GM18907 (cell line): ENCODE measurements around the gene ALOX15.
"Not testable (repeated sequence)": the region's sequence is repeated elsewhere in the genome, so short reads cannot be mapped to it uniquely, and the experiment has no call there.

ENCODE experiments used
- ATAC-seq: cut with Tn5 transposase; IDR thresholded peaks from one replicate; pipeline ENCODE4 v1.9.1; 2021; ENCODE audit warnings: mild to moderate bottlenecking, moderate library complexity; ENCODE audit not compliant: unreplicated experiment

The ALOX15 gene, protein sequence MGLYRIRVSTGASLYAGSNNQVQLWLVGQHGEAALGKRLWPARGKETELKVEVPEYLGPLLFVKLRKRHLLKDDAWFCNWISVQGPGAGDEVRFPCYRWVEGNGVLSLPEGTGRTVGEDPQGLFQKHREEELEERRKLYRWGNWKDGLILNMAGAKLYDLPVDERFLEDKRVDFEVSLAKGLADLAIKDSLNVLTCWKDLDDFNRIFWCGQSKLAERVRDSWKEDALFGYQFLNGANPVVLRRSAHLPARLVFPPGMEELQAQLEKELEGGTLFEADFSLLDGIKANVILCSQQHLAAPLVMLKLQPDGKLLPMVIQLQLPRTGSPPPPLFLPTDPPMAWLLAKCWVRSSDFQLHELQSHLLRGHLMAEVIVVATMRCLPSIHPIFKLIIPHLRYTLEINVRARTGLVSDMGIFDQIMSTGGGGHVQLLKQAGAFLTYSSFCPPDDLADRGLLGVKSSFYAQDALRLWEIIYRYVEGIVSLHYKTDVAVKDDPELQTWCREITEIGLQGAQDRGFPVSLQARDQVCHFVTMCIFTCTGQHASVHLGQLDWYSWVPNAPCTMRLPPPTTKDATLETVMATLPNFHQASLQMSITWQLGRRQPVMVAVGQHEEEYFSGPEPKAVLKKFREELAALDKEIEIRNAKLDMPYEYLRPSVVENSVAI

DNA sequence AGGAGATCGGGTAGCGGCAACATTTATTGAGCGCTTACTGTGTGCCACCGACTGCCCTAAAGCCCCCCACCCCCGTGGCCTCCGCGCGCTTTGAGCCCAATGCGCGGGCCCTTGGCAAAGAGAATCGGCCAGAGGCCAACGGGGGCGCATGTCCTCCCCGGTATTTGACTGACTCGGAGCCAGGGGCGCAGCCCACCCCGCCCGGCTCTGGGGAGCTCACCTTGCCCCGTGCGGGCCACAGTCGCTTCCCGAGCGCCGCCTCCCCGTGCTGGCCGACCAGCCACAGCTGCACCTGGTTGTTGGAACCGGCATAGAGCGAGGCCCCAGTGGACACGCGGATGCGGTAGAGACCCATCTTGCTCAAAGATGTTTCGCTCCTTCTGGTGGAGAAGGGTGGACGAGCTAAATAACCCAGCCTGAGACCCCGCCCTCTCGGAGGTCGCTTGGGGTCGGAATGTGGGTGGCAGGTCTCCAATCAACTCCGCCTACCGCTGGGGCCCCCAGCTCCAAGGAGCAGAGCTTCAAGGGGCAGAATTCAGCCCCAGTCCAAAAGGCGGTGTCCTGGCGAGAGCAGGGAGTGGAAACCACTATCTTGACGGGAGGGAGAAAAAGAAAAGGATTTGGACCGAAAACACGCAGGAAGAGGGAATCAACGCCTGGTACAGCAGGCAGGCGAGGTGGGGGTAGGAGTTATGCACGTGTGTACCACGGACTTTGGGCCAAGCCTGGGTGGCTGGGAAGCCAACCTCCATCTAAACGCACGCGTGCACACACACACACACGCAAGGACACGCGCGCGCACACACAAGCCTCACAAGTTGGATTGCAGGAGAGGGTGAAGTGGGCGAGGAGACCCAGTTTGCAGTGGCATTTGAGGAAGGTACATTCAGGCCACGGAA, at the start of gene ALOX15:
Gene ALOX15 (minus strand): TSS at position 382 of the 899 bp plus-strand sequence. CDS start 27 bp downstream, at position 355.
- no peak for ATAC-seq

DNA sequence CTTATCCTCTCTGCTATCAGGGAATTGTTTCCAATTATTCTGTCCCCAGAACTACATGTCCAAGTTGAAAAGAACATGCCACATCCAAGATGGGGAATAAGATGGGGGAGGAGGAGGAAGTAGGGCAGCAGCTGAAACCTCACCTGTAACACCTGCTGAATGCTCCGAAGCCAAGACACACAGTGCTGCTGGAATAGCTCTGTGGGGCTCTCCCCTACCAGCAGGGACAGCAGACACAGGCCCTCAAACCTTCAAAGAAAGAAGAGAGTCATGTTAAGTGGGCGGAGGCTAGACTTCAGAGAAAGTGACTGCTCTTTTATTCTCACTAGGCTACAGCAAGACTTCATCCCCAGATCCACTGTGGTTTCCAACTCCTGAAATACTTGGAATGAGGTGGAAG, 49.3 kb upstream of the ALOX15 start:
- no peak for ATAC-seq

DNA sequence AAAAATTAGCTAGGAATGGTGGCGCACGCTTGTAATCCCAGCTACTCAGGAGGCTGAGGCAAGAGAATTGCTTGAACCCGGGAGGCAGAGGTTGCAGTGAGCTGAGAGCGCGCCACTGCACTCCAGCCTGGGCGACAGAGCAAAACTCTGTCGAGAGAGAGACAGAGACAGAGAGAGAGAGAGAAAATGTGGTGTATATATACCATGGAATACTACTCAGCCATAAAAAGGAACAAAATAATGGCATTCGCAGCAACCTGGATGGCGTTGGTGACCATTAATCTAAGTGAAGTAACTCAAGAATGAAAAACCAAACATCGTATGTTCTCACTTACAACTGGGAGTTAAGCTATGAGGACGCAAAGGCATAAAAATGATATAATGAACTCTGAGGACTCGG, 48.4 kb upstream of the ALOX15 start:
- ATAC-seq = not testable (repeated sequence)

DNA sequence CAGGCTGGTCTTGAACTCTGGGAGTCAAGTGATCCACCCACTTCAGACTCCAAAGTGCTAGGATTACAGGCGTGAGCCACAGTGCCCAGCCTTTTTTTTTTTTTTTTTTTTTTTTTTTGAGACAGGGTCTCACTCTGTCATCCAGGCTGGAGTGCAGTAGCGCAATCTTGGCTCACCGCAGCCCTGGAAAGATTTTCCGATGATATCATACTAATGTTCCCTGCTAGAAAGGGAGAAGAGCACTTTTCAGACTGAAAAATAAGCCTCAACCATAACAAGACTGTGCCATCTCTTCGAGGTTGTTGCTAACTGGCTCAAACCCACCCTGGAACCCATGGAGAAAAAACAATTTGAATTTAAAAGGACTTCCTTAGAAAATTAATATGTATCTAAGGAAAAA, 42.3 kb upstream of the ALOX15 start:
- ATAC-seq = not testable (repeated sequence)

DNA sequence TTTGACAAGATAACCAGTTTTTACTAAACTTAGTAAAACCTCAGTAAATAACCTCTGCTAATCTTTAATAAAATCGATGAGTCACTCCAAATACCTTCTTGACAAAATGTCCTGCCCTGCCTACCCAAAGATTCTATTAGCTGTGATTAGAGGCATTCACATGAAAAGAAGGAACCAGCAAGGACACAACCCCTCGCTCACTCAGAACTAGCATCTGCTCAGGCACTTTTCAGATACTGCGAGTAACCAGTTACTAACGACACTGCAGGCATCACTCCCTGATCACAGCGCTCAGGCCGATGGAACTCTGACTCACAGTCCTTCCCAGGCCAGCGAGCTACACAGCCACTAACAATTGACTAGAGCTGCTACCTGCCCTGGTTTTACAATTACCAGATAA, 38.2 kb upstream of the ALOX15 start:
- ATAC-seq = no peak

DNA sequence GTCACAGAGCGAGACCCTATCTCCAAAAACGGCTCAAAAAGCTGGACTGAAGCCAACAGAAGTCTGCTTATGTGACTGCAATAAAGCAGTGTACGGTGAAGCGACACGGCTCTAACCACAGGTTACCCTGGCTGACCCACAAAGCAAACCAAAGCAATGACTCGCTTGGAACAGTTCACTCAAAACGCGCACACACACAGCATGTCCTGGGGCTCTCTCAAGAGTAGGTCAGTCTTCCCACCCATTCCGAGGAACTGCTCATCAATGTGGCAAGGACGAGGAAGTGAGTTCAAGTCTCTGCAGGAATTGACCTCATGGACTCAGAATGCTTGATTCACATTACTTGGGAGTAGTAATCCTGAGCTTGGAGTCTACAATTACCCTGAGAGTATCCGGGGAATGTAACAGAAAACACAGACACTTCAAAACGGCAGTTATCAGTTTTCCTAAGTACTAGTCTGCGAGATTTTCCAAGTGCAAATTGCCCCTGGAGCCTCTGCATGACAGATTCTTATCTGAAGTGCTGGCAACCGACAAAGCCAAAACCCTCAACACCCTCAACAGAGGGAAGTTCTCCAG, 37.1 kb upstream of the ALOX15 start:
- no peak for ATAC-seq

DNA sequence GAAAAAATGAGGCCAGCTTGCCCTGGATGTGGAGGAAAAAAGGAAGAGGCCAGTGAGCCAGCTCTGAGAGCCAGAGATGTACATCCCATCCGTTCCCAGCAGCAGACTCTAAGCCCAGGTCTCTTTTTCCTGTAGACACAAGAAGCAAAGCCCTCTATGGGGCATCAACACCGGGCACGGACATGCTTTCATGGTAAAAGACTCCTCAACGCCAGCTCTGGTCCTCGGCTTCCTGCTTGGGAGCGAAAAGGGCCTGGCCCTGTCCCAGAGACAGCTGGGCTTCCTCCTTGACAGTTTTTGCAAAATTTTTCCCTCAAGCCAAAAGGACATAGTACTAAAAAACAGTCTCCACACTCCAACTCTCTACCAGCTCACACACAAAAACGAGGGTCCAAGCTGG, 35.3 kb upstream of the ALOX15 start:
- ATAC-seq = no peak

DNA sequence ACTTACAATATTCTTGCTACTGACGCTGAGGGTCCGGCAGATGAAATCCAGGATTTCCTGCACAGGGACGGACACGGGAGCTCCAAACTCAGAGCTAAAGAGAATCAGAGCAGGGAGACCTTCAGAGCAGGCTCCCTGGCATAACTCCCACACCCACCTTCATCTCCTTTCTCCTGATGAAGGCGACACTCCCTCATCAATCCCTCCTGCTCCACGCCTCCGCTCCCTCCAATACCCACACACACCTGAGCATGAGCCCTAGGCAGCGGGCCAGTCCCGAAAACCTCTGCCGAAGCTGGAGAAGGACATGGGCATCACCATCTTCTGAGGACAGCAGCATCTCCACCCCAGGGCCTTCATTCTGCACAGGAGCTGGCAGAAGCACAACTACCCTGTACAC, 34.3 kb upstream of the ALOX15 start:
- ATAC-seq = no peak

DNA sequence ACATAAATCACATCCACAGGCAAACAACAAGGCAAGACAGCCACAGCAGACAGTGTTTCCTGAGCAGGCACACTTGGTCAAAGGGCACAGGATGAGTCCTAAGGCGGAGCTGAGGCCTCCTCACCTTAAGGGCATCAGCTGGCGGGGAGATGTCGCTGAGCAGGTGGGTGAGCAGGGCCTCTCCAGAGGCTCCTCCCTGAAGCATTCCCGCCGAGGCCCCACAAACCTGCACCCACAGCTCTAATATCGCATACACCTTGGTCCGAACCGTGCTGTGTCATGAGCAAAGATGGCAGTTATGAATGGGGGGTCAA, 33.2 kb upstream of the ALOX15 start:
- no peak for ATAC-seq

DNA sequence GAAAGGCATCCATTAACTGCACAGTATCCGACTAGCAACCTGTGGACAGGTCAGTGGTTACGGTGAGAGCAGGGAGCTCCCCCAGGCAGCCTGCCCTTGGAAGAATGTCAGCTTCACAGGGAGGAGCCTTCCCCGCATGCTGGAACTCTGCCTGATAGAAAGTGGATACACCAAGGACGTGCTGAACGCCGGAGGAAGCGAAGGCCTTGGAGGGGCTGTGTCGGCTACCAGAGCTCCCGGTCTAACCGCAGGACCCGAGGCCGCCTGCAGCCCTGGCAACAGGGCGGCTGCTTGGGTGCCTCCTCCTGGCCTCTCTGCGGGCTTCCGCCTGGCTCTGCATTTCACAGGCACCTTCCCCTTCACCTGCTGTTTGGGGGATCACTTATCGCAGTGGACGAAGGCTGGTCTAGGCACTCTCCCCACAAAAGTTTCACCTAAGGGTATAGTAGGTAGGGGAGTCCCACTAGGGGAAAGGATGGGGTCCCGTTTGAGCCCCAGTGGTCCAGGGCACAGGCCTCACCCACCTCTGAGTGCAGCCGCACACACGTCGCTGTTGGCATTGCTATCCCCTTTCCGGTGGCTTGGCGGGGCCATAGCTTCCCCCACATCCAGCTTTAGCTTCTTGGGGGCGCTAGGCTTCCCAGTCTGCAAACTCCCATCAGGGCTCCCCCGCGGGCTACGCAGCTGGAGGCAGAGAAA, 32.7 kb upstream of the ALOX15 start:
- no peak for ATAC-seq

DNA sequence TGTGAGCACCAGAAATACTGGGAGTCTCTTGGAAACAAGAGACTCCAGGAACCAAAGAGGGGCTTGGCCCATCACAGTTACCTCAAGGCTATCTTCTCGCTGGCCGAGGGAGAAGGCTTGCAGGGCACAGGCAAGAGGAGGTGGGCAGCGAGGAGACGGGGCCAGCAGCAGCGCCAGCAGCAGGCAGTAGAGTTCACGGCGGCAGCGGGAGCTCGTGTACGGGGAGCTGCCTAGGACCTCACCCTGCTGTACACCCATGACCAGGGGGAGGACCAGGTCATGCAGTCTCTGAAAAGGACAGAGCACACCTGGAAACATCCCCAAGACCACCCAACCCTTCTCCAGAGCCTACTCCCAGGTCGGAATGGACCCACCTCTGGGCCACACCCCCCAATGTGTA, 31.7 kb upstream of the ALOX15 start:
- no peak for ATAC-seq

DNA sequence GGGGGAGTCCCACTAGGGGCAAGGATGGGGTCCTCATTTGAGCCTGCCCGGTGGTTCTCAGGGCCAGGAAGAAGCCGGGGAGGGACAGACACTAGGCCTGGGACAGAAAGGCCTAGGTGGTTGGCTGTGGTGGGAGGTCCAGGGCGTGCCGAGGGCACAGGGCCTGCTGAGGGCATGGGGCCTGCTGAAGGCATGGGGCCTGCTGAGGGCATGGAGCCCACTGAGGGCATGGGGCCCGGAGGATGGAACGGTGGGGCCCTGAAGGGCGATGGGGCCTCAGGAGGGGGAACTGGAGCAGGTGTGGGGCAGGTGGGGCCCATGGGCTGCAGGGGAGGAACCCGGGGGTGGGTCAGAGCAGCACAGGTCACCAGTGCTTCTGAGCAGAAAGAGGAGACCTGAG, 31.3 kb upstream of the ALOX15 start:
- no peak for ATAC-seq

DNA sequence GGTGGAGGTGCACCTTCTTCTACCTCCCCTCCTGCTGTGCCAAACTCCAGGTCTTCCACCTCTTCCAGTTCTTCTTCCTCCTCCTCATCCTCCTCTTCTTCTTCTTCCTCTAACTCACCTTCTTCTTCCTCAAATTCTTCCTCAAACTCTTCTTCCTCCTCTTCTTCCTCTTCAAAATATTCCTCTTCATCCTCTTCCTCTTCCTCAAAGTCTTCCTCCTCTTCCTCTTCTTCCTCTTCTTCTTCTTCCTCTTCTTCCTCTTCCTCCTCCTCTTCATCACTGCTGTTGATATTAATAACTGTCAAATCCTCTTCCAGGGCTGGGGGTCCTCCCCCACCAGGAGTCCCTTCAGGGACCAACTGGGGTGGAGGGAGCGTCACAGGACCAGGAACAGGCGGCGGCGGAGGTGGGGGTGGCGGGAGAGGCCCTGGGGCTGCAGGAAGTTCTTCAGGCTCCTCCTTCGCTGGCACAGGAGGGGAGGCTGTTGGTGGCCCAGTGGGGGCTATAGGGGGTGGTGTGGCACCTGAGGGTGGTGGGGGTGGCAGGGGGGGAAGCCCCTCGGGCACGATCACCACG, 30.7 kb upstream of the ALOX15 start:
- ATAC-seq = no peak

DNA sequence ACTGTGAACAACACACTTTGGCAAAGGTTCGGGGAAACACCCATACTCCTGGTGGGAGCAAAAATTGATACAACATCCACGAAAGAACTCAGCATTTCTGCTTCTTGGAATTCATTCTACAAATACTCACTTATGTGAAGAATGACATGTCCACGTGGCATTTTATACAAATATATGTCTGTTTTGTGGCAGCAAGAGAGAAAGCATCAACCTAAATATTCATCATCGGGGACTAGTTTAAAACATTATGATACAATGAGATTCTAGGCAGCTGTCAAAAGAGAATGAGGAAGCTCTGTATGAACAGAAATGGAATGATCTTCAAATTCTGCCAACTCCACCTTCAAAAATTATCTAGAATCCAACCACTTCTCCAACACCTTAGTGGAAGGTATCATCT, 25.7 kb upstream of the ALOX15 start:
- no peak for ATAC-seq

DNA sequence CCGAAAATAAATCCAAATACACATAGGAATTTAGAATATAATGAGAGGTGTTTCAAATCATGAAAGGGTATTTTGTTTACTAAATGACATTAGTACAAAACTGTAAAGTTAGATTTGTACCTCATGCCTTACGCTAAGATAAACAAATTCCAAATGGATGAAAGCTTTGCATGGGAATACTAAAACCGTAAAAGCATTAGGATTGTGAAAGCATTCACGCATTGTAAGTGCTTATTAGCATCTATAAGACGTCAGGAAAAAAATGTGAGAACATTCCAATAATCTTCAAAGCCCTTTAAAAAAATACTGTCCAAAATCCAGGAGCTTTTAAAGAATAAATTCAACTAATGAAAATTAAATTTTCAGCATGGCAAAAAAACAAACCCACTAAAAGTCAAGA, 24.8 kb upstream of the ALOX15 start:
- ATAC-seq = no peak

DNA sequence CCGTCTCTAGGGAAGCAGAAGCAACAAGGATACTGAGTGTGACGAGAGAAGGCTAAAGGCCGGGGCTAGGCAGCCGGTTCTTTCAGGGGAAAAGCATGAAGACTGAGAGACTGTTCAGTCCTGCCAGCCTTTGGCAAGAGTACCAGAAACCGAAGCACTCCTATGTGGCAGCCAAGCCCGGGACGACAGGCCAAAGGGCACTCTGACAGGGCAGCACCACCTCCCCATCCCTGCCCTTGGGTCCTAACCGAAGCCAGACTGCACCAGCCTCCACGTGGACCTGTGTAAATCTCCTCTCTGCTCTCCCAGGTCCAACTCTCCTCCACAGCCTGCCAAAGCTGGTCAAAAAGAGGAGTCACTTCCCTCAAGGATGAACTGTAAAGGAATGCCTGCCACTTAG, 23.5 kb upstream of the ALOX15 start:
- ATAC-seq = no peak

DNA sequence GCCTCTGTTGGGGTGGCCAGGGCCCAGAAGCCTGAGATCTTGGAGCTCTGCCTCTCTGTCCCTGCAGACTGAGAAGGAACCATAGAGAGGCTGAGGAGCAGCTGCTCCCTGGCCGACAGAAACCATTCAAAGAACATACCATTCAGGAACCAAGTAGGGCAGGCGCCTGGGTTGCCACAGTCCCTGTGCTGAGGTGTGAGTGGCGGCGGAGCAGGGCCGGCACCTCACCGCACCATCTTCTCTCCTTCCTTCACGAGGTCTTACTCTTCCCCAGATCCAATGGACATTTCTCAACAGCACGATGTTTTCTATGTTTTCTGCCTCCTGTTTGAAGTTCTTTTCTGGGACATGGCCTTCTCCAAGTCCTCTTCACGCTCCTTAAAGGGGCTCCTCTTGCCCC, 22.8 kb upstream of the ALOX15 start:
- ATAC-seq = no peak

DNA sequence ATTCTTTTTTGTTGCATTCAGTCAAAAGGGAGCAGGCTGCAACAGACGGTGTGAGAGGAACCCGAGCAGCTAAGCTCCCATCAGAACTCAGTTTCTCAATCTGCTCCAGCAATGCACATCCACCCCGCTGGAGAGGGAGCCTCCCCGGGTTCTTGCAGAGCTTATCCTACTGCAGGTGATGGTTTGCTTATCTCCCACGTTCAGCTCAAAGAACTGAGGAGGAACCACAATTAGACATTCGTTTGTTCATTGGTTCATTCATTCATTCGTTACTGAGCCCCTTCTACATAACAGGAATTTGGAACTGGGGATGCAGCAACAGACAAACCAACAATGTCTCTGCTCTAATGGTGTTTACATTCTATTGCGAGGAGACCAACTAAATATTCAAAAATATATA, 22.2 kb upstream of the ALOX15 start:
- ATAC-seq = no peak

DNA sequence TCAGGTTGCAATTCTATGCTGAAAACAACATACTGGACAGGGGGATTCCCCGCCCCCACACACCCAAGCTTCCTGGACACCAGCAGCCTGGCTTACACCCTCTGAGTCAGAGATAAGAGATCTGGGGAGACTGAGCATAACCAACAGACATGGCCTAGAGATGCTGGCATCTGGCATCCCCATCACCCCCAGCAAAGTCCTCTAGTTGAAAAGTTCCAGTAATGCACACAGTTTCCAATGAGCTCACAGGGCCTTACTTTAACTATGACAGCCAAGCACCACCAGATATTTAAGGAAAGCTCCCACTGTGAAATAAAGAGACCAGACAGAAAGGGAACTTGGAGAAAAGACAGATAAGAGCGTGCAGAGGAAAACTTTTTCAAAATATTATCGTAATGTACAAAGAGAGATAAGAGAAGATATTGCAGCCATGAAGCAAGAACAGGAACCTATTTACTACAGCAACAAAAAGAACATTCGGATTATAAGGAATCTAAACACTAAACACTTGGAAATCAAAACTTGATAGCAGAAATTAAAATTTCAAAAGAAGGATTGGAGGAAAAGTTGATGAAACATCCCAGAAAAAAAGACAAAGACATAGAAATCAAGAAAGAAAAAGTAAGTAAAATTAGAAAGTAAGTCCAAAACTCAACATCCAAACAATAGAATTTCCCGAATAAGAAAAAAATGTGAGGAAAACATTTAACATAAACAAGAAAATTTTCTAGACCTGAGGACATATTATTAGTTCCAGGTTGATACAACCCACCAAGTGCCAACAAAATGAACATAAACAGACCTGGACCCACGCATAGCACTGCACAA, 17.2 kb upstream of the ALOX15 start:
- no peak for ATAC-seq

DNA sequence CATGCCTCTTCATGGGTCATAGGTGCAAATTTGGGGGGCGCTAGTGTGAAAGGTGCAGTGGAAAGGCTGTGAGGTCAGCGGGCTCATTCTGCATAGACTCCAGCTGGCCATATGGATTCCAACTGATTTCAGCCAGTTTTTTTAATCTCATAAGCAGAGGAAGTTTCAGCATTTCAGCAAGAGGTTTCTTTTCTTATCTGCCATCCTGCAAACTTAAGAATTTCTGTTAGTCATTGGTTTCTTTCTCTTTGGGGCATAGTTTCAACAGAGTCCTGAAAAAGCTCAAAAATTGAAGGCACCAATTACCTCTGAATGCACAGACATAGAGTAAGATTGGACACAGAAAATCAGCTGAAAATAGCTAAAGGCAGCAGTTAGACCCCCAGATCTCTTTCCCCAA, 16.2 kb upstream of the ALOX15 start:
- ATAC-seq = no peak
